ENCODE data around the gene TMEM138.
"Not testable (repeated sequence)": the region's sequence is repeated elsewhere in the genome, so short reads cannot be mapped to it uniquely, and the experiment has no call there.

TMEM138 gene

GRCh38 chr11:61364012-61364675 lies 2.0 kb downstream of the TMEM138 start:
- DNase-seq (ENCODE audit: low read depth, low spot score) = no peak

GRCh38 chr11:61367406-61367805 lies 5.2 kb downstream of the TMEM138 start:
- no peak for DNase-seq (ENCODE audit: low read depth, low spot score)

- no peak for DNase-seq (ENCODE audit: low read depth, low spot score)
Measured at GRCh38 chr11:61368646-61369045, 6.5 kb downstream of the TMEM138 start.

- no peak for DNase-seq (ENCODE audit: low read depth, low spot score)
Measured at GRCh38 chr11:61369372-61370348, 7.5 kb downstream of the TMEM138 start.

- DNase-seq (ENCODE audit: low read depth, low spot score) = no peak
Measured at GRCh38 chr11:61370349-61371005, 8.3 kb downstream of the TMEM138 start.

GRCh38 chr11:61372659-61373420 lies 10.7 kb downstream of the TMEM138 start:
- no peak for DNase-seq (ENCODE audit: low read depth, low spot score)

GRCh38 chr11:61375761-61376108 lies 13.6 kb downstream of the TMEM138 start:
- no peak for DNase-seq (ENCODE audit: low read depth, low spot score)

GRCh38 chr11:61377461-61378160 lies 15.4 kb downstream of the TMEM138 start:
- no peak for DNase-seq (ENCODE audit: low read depth, low spot score)

GRCh38 chr11:61378713-61379313 lies 16.6 kb downstream of the TMEM138 start:
- DNase-seq (ENCODE audit: low read depth, low spot score) = no peak

- no peak for DNase-seq (ENCODE audit: low read depth, low spot score)
Measured at GRCh38 chr11:61380884-61381283, 18.7 kb downstream of the TMEM138 start.

GRCh38 chr11:61383859-61384258 lies 21.7 kb downstream of the TMEM138 start:
- not testable (repeated sequence) for DNase-seq (ENCODE audit: low read depth, low spot score)

GRCh38 chr11:61384271-61385242 lies 22.4 kb downstream of the TMEM138 start:
- DNase-seq (ENCODE audit: low read depth, low spot score) = no peak

- no peak for DNase-seq (ENCODE audit: low read depth, low spot score)
Measured at GRCh38 chr11:61390161-61390560, 28.0 kb downstream of the TMEM138 start.

GRCh38 chr11:61392981-61393595 lies 30.9 kb downstream of the TMEM138 start:
- DNase-seq (ENCODE audit: low read depth, low spot score) = no peak

GRCh38 chr11:61401173-61401572 lies 39.0 kb downstream of the TMEM138 start:
- no peak for DNase-seq (ENCODE audit: low read depth, low spot score)

GRCh38 chr11:61401573-61401972 lies 39.4 kb downstream of the TMEM138 start:
- DNase-seq (ENCODE audit: low read depth, low spot score) = no peak

- DNase-seq (ENCODE audit: low read depth, low spot score) = no peak
Measured at GRCh38 chr11:61403658-61404057, 41.5 kb downstream of the TMEM138 start.

GRCh38 chr11:61404103-61404502 lies 41.9 kb downstream of the TMEM138 start:
- no peak for DNase-seq (ENCODE audit: low read depth, low spot score)

GRCh38 chr11:61404641-61405040 lies 42.5 kb downstream of the TMEM138 start:
- no peak for DNase-seq (ENCODE audit: low read depth, low spot score)
